ENCODE data around the gene TNFRSF8.
"Not testable (repeated sequence)": the region's sequence is repeated elsewhere in the genome, so short reads cannot be mapped to it uniquely, and the experiment has no call there.

TNFRSF8 gene

DNA sequence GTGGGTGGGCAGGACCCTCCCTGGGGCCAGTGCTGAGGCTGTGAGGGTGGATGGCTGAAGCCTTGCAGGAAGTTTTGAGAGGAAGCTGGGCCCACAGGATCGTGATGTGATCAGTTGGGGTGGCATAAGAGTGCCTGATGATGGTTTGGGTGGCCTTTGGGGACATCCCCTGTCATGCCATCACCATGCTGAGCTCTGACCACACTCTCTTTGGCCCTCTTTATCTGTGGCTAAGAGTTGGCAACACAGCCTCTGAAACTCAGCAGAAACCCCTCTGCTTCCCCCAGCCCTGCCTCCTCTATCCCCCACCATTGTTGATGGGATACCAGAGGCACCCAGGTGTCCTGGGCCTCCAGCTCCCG is 24.0 kb upstream of the TNFRSF8 start:
- no peak for DNase-seq

DNA sequence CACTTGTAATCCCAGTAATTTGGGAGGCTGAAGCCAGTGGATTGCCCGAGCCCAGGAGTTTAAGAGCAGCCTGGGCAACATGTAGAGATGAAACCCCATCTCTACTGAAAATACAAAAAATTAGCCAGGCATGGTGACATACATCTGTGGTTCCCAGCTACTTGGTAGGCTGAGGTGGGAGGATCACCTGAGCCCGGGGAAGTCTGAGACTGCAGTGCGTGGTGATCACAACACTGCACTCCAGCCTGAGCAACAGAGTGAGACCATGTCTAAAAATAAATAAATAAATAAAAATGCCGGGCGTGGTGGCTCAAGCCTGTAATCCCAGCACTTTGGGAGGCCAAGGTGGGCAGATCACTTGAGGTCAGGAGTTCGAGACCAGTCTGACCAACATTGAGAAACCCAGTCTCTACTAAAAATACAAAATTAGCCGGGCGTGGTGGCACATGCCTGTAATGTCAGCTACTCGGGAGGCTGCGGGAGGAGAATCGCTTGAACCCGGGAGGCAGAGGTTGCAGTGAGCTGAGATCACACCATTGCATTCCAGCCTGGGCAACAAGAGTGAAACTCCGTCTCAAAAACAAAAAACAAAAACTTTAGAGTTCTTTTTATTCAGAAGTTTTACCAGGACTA is 23.2 kb upstream of the TNFRSF8 start:
- not testable (repeated sequence) for DNase-seq

DNA sequence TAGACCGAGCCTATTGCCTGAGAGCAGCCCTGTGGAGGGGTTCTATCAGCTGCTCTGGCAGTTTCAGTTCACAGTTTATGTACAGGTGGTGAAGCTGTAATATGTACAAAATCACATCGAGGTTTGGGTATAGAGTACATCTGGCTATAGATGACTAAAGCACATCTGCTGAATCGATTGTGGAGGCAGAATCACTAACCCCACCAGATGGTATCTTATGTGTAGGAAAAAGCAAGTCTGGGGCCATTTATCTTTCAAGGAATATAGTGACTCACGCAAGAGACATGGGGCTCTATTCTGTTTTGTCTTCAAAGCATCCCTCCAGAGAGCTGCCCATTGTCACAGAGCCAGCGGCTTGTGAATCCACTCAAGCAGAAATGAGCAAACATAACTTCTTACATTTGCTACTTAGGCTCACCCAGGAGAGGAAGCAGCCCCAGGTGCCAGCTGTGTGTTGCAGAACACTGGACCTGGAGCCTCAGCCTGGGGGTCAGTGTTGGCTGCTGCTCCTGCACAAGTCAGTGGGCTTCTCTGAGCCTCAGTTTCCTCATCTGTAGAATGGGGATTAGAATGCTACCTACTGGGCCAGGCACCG is 22.5 kb upstream of the TNFRSF8 start:
- no peak for DNase-seq

DNA sequence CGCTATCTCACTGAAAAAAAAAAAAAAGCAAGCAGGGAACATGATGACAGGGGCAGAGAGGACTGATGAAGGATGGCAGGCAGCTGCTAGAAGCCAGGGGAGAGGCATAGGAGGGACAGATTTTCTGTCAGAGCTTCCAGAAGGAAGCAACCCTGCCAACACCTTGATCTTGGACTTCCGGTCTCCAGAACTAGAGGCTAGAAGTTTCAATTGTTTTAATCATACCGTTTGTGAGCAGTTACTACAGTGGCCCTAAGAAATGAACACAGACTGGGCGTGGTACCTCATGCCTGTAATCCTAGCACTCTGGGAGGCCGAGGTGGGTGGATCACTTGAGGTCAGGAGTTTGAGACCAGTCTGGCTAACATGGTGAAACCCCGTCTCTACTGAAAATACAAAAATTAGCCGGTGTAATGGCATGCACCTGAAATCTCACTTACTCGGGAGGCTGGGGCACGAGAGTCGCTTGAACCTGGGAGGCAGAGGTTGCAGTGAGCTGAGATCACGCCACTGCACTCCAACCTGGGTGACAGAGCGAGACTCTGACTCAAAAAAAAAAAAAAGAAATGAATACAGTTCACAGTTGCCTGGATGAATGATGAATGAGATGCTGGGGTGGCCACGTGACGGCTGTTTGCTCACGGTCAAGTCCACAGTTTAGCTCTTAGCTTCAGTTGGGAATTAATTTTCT is 18.8 kb upstream of the TNFRSF8 start:
- DNase-seq: not testable (repeated sequence)

DNA sequence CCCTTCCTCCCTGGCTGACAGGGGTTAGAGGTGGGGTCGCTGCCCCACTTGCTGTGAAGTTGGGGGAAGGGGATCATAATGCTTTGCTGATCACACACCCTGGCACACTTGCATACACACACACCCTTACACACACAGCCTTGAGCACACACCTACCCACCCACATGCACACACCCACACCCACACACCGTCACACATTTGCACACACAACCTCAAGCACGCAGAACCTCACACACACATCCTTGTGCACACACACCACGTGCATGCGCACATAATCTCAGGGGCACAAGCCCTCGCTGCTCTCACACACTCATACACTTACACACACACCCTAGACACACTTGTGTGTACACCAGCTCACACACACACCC is 16.4 kb upstream of the TNFRSF8 start:
- no peak for DNase-seq

DNA sequence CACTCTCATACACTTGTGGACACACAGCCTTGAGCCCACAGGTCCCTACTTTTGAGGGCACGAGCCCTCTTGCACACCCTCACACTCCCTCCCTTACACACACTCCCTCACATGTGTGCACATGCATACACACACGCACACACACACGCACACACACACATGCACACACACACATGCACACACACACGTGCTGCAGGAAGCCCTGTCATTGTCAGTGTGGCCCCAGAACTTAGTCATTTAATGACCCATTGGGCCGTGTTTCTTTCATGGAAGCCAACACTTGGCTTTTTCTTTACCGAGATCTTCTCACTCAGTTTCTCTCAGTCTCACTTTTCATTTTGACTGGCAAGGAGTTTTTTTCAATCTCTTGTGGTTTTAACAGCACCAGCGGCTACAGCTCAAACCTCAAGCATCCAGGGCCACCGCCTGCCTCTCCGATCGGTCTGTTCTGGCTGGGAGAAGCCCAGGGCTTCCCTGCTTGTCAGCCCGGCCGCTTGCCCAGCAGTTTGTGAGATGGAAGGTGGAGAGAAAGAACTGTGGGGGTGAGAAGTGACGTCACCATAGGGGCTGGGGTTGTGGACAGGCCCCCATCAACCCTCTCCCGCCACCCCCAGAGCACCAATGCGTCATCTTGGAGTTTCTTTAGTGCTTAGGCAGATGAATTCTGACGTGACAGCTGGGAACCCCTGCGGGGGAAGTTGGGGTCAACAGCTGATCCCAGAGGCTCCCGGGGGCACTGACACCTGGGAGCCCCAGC is 15.8 kb upstream of the TNFRSF8 start:
- DNase-seq: peak; percentile 50

DNA sequence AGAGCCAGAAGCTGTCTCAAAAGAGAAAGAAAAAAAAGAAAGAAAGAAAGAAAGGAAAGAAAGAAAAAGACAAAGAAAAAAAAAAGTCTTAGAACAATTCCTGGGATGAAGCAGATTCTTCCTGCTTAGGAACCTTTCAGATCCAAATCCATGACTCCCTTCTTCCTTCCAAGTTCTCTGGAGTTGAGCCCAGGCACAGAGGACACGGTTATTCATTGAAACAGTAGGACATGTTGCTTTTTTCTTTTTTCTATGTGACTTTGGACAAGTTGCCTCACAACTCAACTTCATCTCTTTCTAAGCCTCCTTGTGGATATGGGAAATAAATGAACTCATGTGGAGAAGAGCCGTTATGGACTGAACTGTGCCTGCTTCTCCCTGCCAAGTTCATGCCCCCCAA is 14.7 kb upstream of the TNFRSF8 start:
- no peak for DNase-seq

DNA sequence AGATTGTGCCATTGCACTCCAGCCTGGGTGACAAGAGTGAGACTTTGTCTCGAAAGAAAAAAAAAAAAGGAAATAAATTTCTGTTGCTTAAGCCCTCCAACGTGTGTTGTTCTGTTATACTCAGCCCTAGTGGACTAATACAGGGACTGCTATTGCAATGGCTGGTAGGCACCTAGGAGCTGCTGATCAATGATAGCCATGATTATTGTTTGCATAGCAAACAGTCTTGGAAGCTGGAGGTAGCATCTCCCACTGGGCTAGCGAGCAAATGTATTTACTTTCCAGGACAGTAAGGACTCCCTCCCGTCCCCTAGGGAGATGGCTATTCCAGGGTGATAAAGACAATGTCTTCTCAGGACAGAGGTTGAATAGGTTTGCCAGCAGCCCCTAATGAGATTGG is 13.5 kb upstream of the TNFRSF8 start:
- DNase-seq: no peak

DNA sequence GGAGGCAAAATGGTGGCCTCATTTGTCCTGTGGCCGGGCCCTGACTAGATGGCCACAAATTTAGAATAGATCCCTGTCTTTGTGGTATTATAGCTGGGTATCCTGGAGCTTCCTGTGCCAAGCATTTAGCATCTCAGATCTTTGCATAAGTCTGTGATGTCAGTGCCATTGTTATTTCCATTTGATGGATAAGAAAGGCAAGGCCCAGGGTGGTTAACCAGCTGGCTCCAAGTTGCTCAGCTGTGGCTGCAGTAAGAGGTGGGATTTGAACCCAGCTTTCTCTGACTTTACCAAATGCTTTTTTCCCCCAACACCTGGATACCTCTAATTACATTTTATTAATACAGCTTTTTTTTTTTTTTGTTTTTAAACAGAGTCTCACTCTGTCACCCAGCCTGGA is 11.7 kb upstream of the TNFRSF8 start:
- DNase-seq: no peak

DNA sequence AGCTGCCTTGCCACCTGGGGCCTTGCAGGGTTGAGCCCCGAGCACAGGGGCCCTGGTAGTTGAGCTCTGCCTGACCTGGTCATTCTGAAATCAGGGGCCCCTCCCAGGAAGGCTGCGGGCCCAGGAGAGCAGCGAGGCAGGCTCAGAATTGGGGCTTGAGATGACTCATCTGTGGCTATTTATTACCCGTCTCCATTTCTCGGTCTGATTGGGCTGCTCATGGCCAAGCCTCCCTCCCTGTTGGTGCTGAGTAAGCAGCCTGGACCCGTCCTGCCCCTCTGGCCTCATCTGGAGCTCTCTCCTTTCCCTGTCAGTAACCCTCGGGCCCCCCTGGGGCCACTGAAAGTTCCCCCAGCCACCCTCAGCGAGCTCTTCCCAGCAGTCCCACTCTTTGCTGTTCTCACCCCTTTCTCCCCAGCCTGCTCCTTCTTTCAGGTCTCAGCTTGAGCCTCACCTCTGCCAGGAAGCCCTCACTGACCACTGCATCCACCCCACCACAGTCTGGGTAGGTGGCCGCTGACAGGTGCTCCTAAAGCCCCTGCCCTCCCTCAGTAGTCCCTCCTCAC is 11.0 kb upstream of the TNFRSF8 start:
- peak; percentile 23 for DNase-seq

DNA sequence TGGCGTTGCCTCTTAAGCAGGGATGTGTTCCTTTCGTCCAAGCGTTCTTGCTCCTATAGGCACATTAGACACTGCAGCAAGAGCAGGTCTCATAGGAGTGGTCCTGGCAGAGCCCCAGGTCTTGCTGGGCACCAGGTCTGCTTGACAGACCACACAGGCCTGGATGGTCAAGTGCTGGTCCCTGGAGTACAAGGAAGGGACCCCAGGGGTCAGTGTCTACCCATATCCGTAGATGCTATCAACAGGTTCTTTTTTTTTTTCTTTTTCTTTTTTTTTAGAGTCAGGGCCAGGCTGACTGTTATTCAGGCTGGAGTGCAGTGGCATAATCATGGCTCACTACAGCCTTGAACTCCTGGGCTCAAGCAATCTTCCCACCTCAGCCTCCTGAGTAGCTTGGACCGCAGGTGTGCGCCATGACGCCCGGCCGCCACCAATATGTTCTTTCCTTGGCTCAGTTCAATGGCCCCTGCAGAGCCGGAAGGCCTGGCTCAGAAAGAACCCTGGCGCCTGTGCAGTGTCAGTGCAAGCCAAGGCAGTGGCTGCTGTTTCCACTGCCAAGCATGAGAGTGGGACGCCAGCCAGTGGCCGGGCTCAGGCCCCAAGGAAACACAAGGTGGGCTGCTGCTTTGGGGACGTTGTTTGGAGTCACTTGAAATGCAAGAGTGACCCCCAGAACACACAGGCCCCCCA is 10.0 kb upstream of the TNFRSF8 start:
- DNase-seq: no peak

DNA sequence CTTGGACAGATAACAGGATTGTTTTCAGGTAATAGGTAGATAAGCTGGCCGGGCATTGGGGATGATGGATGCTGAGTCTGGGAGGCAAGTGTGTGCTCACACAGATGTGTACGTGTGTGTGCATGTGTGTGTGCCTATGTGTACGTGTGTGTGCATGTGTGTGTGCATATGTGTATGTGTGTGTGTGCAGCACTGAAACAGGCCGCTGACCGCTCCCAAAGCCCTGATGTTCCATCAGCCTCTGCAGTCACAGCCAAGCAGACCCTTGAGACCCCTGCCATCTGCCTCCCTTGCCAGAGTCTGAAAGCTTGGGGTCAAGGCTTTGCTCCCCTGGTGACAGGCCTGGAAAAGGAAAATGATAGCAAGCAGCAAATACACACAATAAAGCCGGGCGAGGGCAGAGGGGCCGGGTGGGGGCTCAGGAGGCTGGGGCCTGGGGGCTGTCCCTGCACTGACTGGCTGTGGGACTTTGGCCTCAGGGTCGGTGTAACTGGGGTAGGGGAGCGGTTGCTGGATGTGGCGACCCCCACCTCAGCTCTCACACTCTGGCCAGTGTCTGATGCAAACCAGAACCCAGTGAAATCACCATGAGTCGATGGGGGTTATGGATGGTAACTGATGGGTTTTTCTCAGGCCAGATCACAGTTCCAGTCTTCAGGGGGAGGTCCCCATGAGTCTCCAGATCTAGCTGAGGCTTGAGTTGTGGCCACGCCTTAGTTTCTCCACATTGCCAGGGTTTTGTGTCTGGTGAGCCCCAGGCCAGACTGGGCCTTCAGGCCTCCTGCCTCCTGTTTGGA is 9.2 kb upstream of the TNFRSF8 start:
- DNase-seq: no peak

DNA sequence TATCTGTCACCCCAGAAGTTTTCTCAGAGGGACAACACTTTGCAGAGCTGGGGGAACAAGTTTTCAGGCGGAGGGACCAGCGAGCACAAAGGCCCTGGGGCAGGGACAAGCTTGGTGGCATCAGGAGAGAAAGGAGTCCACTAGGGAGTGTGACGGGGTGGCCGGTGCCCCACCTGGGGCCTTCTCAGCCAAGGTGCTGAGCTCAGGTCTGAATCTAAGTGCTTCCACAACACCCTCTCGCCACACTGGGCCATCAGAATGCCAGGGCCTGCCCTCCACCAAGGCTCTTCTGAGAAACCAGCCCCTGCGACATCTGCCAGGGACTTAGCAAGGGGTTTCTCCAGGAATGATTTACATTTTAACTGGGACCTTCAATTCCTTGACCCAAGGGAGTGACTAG is 7.8 kb upstream of the TNFRSF8 start:
- DNase-seq: no peak

DNA sequence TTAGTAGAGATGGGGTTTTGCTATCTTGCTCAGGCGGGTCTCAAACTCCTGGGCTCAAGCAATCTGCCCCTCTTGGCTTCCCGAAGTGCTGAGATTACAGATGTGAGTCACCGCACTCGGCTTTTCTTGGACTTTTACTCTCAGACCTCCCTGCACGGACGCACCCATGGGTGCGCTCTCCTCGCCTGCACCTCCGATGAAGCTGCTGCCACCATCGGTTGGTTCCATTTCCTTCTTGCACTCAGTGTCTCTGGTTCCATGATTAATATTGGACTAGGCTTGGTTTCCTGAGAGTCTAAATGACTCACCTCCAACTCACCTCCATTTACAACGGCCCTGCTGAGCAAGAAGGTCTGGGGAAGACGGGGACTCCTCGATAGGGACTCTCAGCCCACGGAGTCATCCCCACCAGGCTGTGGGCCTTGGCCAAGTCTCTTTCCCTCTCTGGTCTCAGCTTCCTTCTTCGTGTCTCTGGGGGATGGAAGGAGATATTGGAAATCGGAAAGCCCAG is 6.7 kb upstream of the TNFRSF8 start:
- DNase-seq: no peak

DNA sequence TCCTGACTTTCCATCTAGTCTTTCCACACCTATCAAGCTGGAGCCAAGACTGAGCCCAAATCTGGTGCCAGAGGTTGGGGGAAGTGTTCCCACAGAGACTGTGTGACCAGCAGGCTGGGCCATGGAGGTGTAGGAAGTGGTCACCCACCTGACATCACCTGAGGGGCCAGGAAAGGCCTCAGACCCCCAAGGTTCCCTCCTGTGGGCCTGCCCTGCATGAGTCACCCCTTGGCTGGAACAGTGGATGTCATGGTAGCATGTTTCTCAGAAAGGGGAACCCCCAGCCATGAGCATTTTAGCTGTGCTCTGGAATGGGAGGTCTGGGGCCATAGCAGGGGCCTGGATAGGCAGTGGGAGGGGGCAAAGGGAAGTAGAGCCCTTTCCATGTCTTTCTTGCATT is 5.7 kb upstream of the TNFRSF8 start:
- DNase-seq: no peak

DNA sequence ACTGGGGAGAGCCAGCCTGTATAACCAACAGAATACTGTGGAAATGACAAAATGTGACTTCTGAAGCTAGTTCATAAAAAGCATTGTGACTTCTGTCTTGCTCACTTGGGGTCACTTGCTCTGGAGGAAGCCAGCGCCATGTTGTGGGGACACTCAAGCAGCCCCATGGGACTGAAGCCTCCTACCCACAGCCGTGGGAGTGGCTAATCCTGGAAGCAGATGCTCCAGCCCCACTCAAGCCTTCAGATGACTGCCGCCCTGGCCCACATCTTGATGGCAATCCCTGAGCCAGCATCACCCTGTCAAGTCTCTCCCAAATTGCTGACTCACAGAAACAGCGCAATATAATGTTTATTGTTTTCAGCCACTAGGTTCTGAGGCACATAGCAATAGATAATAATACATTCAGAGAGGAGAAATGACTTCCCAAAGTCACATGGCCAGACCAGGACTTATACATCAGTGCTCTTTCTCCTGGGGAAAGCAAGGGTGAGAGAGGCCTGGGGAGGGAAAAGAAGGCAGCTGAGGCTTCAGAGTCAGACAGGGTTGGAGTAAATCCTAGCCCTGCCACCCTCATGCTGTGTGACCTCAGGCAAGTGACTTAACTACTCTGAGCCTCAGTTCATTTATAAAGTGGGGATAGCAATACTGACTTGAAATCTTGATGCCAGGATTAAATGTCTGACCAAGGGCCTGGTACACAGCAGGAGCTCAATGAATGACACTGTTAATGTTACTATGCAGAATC is 5.0 kb upstream of the TNFRSF8 start:
- no peak for DNase-seq

DNA sequence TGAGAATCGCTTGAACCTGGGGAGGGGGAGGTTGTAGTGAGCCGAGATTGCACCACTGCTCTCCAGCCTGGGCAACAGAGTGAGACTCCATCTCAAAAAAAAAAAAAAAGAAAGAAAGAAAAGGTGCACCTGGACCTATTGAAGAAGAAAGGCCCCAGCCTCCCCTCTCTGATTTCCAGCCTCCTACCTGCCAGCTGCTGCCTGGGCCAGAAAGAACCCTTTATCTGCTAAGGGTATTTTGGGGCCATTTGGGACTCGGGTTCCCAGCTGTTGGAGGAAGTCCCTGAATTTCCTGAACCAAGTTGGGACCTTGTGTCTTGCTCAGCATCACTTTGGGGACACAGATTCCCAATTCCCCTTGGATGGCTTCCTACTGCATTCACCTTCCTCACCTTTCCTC is 3.9 kb upstream of the TNFRSF8 start:
- DNase-seq: no peak

DNA sequence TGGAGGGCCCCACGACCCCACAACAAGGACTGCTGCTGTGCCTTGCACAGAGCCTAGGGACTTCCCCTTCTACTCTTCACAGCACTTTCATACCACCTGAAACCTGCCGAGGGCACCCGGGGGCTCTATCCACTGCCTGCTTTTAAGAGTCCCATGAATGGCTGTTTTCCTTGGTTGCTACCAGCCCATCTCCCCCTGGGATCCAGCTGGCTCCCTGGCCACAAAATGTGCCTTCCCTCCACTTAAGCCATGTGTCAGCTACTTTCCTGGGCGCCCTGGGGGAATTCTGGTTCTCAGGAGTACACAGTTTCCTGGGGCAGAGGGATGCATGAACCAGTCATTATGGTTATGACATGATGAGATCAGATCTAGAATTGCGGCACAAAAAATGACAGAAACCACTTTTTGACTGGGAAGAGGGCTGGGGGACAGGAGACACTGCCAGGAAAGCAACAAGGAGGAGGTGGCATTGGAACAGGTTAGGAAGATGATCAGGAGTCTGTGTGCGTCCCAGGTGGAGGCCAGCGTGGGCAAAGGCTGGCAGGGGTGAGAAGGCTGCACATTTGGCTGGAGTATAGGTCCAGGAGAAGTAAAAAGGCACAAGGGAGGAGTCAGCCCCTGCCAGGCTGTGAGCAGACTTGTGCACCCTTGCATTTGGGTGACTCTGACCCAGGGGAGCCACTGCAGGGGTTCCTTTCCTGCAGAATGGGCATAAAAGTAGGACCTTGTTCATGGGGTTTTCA is 3.2 kb upstream of the TNFRSF8 start:
- no peak for DNase-seq

DNA sequence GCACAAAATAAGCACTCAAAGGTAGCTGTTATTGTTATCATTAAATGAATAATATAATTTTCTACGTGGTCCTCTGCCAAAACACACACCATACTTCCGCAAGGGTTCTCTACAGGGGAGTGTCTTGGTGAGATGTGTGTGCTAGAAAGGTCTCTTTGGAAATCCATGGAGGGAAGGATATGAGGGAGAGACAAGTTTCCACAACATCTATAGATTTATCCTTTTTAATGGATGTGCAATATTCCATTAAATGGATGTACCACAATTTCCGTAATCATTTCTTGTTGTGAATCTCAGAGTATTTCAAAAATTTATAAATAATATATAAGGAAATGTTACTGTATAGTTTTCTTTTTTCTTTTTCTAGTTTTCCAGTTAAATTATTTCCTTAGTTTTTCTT is 2.6 kb upstream of the TNFRSF8 start:
- DNase-seq: no peak

Measured in CD4-positive, alpha-beta T cell treated with Interleukin-12 subunit alpha and Interleukin-12 subunit beta, for 1 hour (primary cell).